CD1c-positive myeloid dendritic cell (primary cell): Measurements from ENCODE around the gene CPVL.

ENCODE experiments used
- DNase-seq: peaks from one replicate; pipeline ENCODE4 v3.0.0-alpha.2; 2016; ENCODE audit errors: extremely low spot score

The CPVL gene

GRCh38 chr7:28976022-28976421 lies 170.3 kb downstream of the CPVL start:
- DNase-seq = no peak

- no peak for DNase-seq
These were observed 172.7 kb downstream of the CPVL start for GRCh38 chr7:28973591-28973990.

- DNase-seq = no peak
These were observed 182.3 kb downstream of the CPVL start for GRCh38 chr7:28964056-28964455.

GRCh38 chr7:28961972-28962371 lies 184.4 kb downstream of the CPVL start:
- no peak for DNase-seq

GRCh38 chr7:28960071-28960840 lies 186.1 kb downstream of the CPVL start:
- no peak for DNase-seq

GRCh38 chr7:28958980-28959347 lies 187.4 kb downstream of the CPVL start:
- no peak for DNase-seq

- peak; percentile 17 for DNase-seq
These were observed 187.9 kb downstream of the CPVL start, which contains the start of gene TRIL for GRCh38 chr7:28958235-28958979. TRIL (minus strand) TSS chr7:28958330; CDS start chr7:28958046, 284 bp downstream.

GRCh38 chr7:28957751-28958234 lies 188.5 kb downstream of the CPVL start:
- DNase-seq = no peak

- peak; percentile 60 for DNase-seq
These were observed 189.1 kb downstream of the CPVL start for GRCh38 chr7:28957064-28957750.

- peak; percentile 32 for DNase-seq
These were observed 189.7 kb downstream of the CPVL start for GRCh38 chr7:28956608-28957063.

GRCh38 chr7:28955718-28956607 lies 190.4 kb downstream of the CPVL start:
- DNase-seq = peak; percentile 57

GRCh38 chr7:28955356-28955717 lies 191.0 kb downstream of the CPVL start:
- DNase-seq = no peak

GRCh38 chr7:28954946-28955345 lies 191.4 kb downstream of the CPVL start:
- DNase-seq = no peak

GRCh38 chr7:28954471-28954870 lies 191.9 kb downstream of the CPVL start:
- no peak for DNase-seq

- no peak for DNase-seq
These were observed 192.7 kb downstream of the CPVL start for GRCh38 chr7:28953633-28954032.
